H9 (cell line): ENCODE data around the gene ART4. TPM values are rescaled to one million over a fixed set of nuclear protein-coding genes. Genes with fewer than 3 reads are reported as not detected.

ENCODE experiments used
- DNase-seq: peaks from one replicate; pipeline ENCODE4 v3.0.0-alpha.2; 2017
- H2AFZ ChIP-seq: one replicate; pipeline ENCODE4 v1.6.1; 2013; ENCODE audit warnings: mild to moderate bottlenecking, low read length, control low read depth, moderate library complexity
- H2AK5ac ChIP-seq: 2 replicates; pipeline ENCODE4 v1.6.1; 2013; ENCODE audit warnings: low read length, control low read depth, mixed read lengths; ENCODE audit not compliant: insufficient read length
- H2BK120ac ChIP-seq: one replicate; pipeline ENCODE4 v1.6.1; 2013; ENCODE audit warnings: low read depth, mild to moderate bottlenecking, low read length, control low read depth, inconsistent platforms; ENCODE audit not compliant: poor library complexity, severe bottlenecking
- H2BK12ac ChIP-seq: 2 replicates; pipeline ENCODE4 v1.6.1; 2013; ENCODE audit warnings: low read length, control low read depth, mixed read lengths, low read depth; ENCODE audit not compliant: insufficient read length
- H2BK15ac ChIP-seq: 2 replicates; pipeline ENCODE4 v1.6.1; 2013; ENCODE audit warnings: low read depth, low read length, control low read depth
- H2BK20ac ChIP-seq: one replicate; pipeline ENCODE4 v1.6.1; 2013; ENCODE audit warnings: low read depth, mild to moderate bottlenecking, low read length, control low read depth, inconsistent platforms; ENCODE audit not compliant: poor library complexity, severe bottlenecking
- H2BK5ac ChIP-seq: 2 replicates; pipeline ENCODE4 v1.6.1; 2013; ENCODE audit warnings: low read length, control low read depth, mixed read lengths; ENCODE audit not compliant: insufficient read length
- H3K14ac ChIP-seq: 2 replicates; pipeline ENCODE4 v1.6.1; 2013; ENCODE audit warnings: low read length, control low read depth; ENCODE audit not compliant: insufficient read depth
- H3K18ac ChIP-seq: 2 replicates; pipeline ENCODE4 v1.6.1; 2013; ENCODE audit warnings: low read depth, mild to moderate bottlenecking, mixed read lengths, low read length, control low read depth; ENCODE audit not compliant: insufficient read length
- H3K23ac ChIP-seq: 2 replicates; pipeline ENCODE4 v1.6.1; 2013; ENCODE audit warnings: low read length, control low read depth, mixed read lengths, low read depth; ENCODE audit not compliant: insufficient read length
- H3K23me2 ChIP-seq: 2 replicates; pipeline ENCODE4 v1.6.1; 2013; ENCODE audit warnings: low read depth, mild to moderate bottlenecking, mixed read lengths, low read length, control low read depth; ENCODE audit not compliant: insufficient read length, poor library complexity, severe bottlenecking
- H3K27ac ChIP-seq: 2 replicates; pipeline ENCODE4 v1.5.1; 2013; ENCODE audit warnings: low read length, control low read depth, mixed read lengths, low read depth; ENCODE audit not compliant: insufficient read length
- H3K27me3 ChIP-seq: 2 replicates; pipeline ENCODE4 v1.6.1; 2013; ENCODE audit warnings: low read length, control low read depth, inconsistent platforms; ENCODE audit not compliant: insufficient read depth
- H3K4ac ChIP-seq: 2 replicates; pipeline ENCODE4 v1.6.1; 2013; ENCODE audit warnings: low read depth, mild to moderate bottlenecking, control low read depth, inconsistent platforms, low read length, moderate library complexity
- H3K4me1 ChIP-seq: 2 replicates; pipeline ENCODE4 v1.6.1; 2013; ENCODE audit warnings: low read length, control low read depth, inconsistent platforms; ENCODE audit not compliant: insufficient read depth
- H3K4me2 ChIP-seq: 2 replicates; pipeline ENCODE4 v1.6.1; 2013; ENCODE audit warnings: low read length, control low read depth, mixed read lengths; ENCODE audit not compliant: insufficient read length, insufficient read depth
- H3K56ac ChIP-seq: 2 replicates; pipeline ENCODE4 v1.6.1; 2013; ENCODE audit warnings: low read depth, mild to moderate bottlenecking, mixed read lengths, low read length, control low read depth; ENCODE audit not compliant: insufficient read length
- H3K79me1 ChIP-seq: 2 replicates; pipeline ENCODE4 v1.6.1; 2013; ENCODE audit warnings: low read depth, mild to moderate bottlenecking, moderate library complexity, low read length, control low read depth, inconsistent platforms; ENCODE audit not compliant: insufficient read depth, poor library complexity, severe bottlenecking
- H3K79me2 ChIP-seq: 2 replicates; pipeline ENCODE4 v1.6.1; 2013; ENCODE audit warnings: low read length, control low read depth, inconsistent platforms; ENCODE audit not compliant: insufficient read depth
- H3K9ac ChIP-seq: 2 replicates; pipeline ENCODE4 v1.6.1; 2013; ENCODE audit warnings: low read length, control low read depth, mixed read lengths; ENCODE audit not compliant: insufficient read length; ENCODE audit errors: extremely low read depth
- H3K9me3 ChIP-seq: one replicate; pipeline ENCODE4 v1.6.1; 2013; ENCODE audit warnings: low read depth, low read length, inconsistent platforms; ENCODE audit not compliant: control insufficient read depth
- H3T11ph ChIP-seq: one replicate; pipeline ENCODE4 v1.6.1; 2013; ENCODE audit warnings: mild to moderate bottlenecking, low read length, control low read depth, inconsistent platforms
- H4K20me1 ChIP-seq: one replicate; pipeline ENCODE4 v1.6.1; 2013; ENCODE audit not compliant: control insufficient read depth, insufficient read length, insufficient read depth
- H4K5ac ChIP-seq: 2 replicates; pipeline ENCODE4 v1.6.1; 2013; ENCODE audit warnings: low read depth, mild to moderate bottlenecking, mixed read lengths, low read length, control low read depth; ENCODE audit not compliant: insufficient read length
- H4K8ac ChIP-seq: replicated peaks from 2 replicates; pipeline ENCODE4 v1.6.1; 2013; ENCODE audit warnings: low read length, control low read depth, mixed read lengths, low read depth; ENCODE audit not compliant: insufficient read length
- H4K91ac ChIP-seq: 2 replicates; pipeline ENCODE4 v1.6.1; 2013; ENCODE audit warnings: low read depth, mild to moderate bottlenecking, moderate library complexity, mixed read lengths, low read length, control low read depth; ENCODE audit not compliant: insufficient read length
- H3K27ac Mint-ChIP-seq, 3 experiments: 2 replicates in 2 of 3; 3 replicates in 1 of 3; pipeline ENCODE4 v1.8.0; 2020 to 2021; ENCODE audit warnings: mixed read lengths in 3 of 3, mild to moderate bottlenecking in 1 of 3, moderate library complexity in 1 of 3
- H3K27me3 Mint-ChIP-seq: 2 replicates; pipeline ENCODE4 v1.8.0; 2021; ENCODE audit warnings: low read depth, mild to moderate bottlenecking, moderate library complexity, mixed read lengths
- H3K36me3 Mint-ChIP-seq, 3 experiments: 2 replicates in 2 of 3; 3 replicates in 1 of 3; pipeline ENCODE4 v1.8.0; 2020 to 2021; ENCODE audit warnings: low read depth in 3 of 3, mixed read lengths in 3 of 3; ENCODE audit not compliant: insufficient read depth in 1 of 3
- H3K4me1 Mint-ChIP-seq, 2 experiments: 2 replicates each; pipeline ENCODE4 v1.8.0; 2020; ENCODE audit warnings: mixed read lengths in 2 of 2
- H3K4me3 Mint-ChIP-seq, 2 experiments: 2 replicates in 1 of 2; 3 replicates in 1 of 2; pipeline ENCODE4 v1.8.0; 2020 to 2021; ENCODE audit warnings: mild to moderate bottlenecking in 2 of 2, mixed read lengths in 2 of 2, moderate library complexity in 1 of 2
- H3K9me3 Mint-ChIP-seq, 2 experiments: 2 replicates in 1 of 2; 3 replicates in 1 of 2; pipeline ENCODE4 v1.8.0; 2020; ENCODE audit warnings: mild to moderate bottlenecking in 2 of 2, mixed read lengths in 2 of 2, moderate library complexity in 1 of 2
- CTCF ChIP-seq: fragments of 200-600 bp; sonication (generic); conservative IDR thresholded peaks from 3 replicates; pipeline ENCODE4 v1.8.0; 2021; ENCODE audit warnings: antibody characterized with exemption, mild to moderate bottlenecking
- WGBS: extraction: QIAGEN DNeasy Blood & Tissue Kit; methylation state at CpG from one replicate; pipeline ENCODE4 v1.1.7; 2013; ENCODE audit warnings: missing lambda C conversion rate, low lambda C conversion rate, mixed read lengths; ENCODE audit not compliant: insufficient read length; ENCODE audit errors: extremely low coverage; 5-methylcytosine and 5-hydroxymethylcytosine counted together
- total RNA-seq: library from RNA; stranded (reverse); gene quantifications from 2 replicates; pipeline ENCODE4 v1.2.1, GENCODE V29; 2021

ART4 gene
- total RNA-seq, 1 experiment from 2014 or later, result not detected

GRCh38 chr12:14879222-14879933 is 36.1 kb upstream of the ART4 start:
- H4K8ac ChIP-seq, result no peak overlapping the region
- no peaks in the 10 kb centered on the region for H3K9me3 ChIP-seq
- H3K27me3 Mint-ChIP-seq, result no peaks in the 10 kb centered on the region; the same call in 1 of the 2 replicates
- H3K9me3 Mint-ChIP-seq, result no peaks in the 10 kb centered on the region
- H3K36me3 Mint-ChIP-seq, result no peaks in the 10 kb centered on the region
- H3K4me2 ChIP-seq, result no peak overlapping the region
- no peaks in the 10 kb centered on the region for H3K79me1 ChIP-seq
- no peaks in the 10 kb centered on the region for H4K20me1 ChIP-seq
- no peak overlapping the region for H3K4me3 Mint-ChIP-seq
- no peak for DNase-seq
- WGBS, result no CpG with 5 or more reads among the region's 8 CpGs
- H4K91ac ChIP-seq, result no peak overlapping the region
- no peak for TF ChIP-seq CTCF
- no peaks in the 10 kb centered on the region for H3K79me2 ChIP-seq
- H4K5ac ChIP-seq, result no peak overlapping the region
- no peaks in the 10 kb centered on the region for H3K4me1 ChIP-seq
- H2BK5ac ChIP-seq, result no peak overlapping the region
- no peaks in the 10 kb centered on the region for H3K4me1 Mint-ChIP-seq
- H2BK20ac ChIP-seq, result no peak overlapping the region
- H3K27ac Mint-ChIP-seq, result peak overlapping the region in 1 of 3 experiments; percentile 44; a peak in 1 of 7 replicates
- no peak overlapping the region for H3K14ac ChIP-seq
- H3K27me3 ChIP-seq, result no peaks in the 10 kb centered on the region
- no peak overlapping the region for H3T11ph ChIP-seq
- H3K23ac ChIP-seq, result no peak overlapping the region
- H3K23me2 ChIP-seq, result no peaks in the 10 kb centered on the region
- H3K56ac ChIP-seq, result no peak overlapping the region
- H3K4ac ChIP-seq, result no peak overlapping the region
- H2BK12ac ChIP-seq, result no peak overlapping the region
- no peak overlapping the region for H2BK120ac ChIP-seq
- no peak overlapping the region for H2AK5ac ChIP-seq
- no peak overlapping the region for H2BK15ac ChIP-seq
- no peak overlapping the region for H3K18ac ChIP-seq
- no peak overlapping the region for H3K9ac ChIP-seq
- no peak overlapping the region for H2AFZ ChIP-seq
- H3K27ac ChIP-seq, result no peak overlapping the region
